Activated T-helper 1 cell treated with Interleukin-2 at 50 U/mL for 16 hours (primary cell): ENCODE measurements around the gene DOLPP1.

ENCODE experiments used
- DNase-seq: peaks from one replicate; pipeline ENCODE4 v3.0.0-alpha.2; 2020; ENCODE audit warnings: low read depth

DOLPP1 gene

DNA sequence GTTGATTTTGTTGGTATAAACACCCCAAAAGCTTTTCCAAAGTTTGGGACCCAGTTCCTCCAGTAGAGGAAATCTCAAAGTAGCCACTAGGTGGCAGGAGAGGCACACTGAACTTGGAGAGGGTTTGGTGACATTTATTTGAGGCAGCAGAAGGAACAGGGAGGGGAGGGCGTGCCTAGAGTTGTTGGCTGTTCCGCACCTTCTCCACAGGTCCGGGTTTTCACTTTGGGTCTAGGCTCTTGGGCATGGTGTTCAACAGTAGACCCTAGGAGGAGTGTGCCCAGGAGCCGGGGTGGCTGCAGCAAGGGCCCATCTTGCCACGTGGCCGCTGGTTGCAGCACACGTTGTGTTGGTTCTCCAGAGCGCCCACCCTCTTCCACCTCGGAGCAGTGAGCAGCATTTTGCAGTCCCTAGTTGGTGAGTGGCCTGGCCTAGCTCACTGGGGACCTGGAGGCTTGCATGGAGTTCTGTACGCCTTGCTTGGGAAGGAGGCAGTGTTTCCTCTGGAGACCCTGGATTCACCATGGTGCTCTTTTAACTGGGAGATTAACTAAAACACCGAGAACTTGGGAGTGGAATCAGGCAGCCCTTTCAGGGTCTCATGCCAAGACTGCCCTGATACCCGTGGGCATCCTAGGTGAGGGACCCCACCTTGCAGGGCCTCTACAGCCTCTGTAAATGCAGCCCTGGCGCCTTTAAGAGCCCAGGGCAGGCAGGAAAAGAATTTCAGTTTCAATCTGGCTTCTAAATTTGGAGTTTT lies 58.5 kb downstream of the DOLPP1 start:
- DNase-seq: peak; percentile 49

DNA sequence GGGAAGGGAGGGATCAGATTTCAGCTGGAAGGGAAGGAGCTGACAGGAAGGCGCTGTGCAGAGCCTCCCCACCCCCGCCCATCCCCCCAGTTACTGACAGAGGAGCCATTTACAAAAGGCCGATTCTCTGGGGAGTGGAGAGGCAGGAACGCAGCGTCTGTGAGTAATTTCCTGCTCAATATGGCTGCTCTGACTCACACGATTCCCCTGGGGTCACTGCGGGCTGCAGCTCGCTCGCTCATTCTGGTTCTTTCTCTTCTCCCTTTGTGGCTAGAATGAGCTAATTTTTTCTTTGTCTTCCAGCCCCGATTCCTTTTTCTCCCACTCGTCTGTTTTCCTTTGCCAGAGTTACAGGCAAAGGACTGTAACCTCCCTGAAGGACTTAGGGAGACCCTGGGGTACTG lies 59.1 kb downstream of the DOLPP1 start:
- DNase-seq: peak; percentile 65
